Gastroesophageal sphincter (tissue), 3 donors: ENCODE results near the gene ENO2.

Source experiments
- POLR2A ChIP-seq, 2 donors: fragments of 450-650 bp; IDR thresholded peaks; one replicate each; pipeline ENCODE4 v1.6.1; 2017; ENCODE audit warnings: antibody characterized with exemption in 2 of 2, mild to moderate bottlenecking in 2 of 2, moderate library complexity in 1 of 2
- POLR2AphosphoS5 ChIP-seq: sonication (generic); formaldehyde crosslinking; IDR thresholded peaks from one replicate; pipeline ENCODE4 v1.6.1; 2017; ENCODE audit warnings: antibody characterized with exemption
- TF ChIP-seq, protein P1 (sequence below), 4 experiments: fragments of 200-600 bp in 2 of 4; fragments of 450-650 bp in 2 of 4; sonication (generic) in 1 of 4; IDR thresholded peaks; one replicate each; pipeline ENCODE4 v1.5.1; 2017 to 2019; ENCODE audit warnings: antibody characterized with exemption in 4 of 4, mild to moderate bottlenecking in 2 of 4, moderate library complexity in 2 of 4

DNA sequence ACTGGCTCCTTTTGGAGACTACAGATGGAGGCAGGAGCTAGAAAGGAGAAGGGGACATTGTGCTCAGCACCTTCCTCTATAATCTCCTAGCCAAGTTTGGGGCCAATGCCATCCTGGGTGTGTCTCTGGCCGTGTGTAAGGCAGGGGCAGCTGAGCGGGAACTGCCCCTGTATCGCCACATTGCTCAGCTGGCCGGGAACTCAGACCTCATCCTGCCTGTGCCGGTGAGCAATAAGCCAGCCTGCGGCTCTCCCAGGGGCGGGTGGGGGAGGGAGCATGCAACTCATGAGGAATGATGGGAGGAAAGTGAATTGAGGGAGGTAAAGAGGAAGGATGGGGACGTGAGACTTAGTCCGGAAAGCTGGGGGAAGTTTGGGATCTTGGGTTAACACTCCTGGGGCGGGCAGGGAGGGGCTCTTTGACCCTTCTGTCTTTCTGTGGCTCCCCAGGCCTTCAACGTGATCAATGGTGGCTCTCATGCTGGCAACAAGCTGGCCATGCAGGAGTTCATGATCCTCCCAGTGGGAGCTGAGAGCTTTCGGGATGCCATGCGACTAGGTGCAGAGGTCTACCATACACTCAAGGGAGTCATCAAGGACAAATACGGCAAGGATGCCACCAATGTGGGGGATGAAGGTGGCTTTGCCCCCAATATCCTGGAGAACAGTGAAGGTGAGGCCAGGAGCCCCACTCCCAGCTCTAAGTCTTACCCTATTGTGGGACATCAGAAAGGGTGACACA is 3.3 kb downstream of the ENO2 start:
- TF ChIP-seq, protein P1, sequence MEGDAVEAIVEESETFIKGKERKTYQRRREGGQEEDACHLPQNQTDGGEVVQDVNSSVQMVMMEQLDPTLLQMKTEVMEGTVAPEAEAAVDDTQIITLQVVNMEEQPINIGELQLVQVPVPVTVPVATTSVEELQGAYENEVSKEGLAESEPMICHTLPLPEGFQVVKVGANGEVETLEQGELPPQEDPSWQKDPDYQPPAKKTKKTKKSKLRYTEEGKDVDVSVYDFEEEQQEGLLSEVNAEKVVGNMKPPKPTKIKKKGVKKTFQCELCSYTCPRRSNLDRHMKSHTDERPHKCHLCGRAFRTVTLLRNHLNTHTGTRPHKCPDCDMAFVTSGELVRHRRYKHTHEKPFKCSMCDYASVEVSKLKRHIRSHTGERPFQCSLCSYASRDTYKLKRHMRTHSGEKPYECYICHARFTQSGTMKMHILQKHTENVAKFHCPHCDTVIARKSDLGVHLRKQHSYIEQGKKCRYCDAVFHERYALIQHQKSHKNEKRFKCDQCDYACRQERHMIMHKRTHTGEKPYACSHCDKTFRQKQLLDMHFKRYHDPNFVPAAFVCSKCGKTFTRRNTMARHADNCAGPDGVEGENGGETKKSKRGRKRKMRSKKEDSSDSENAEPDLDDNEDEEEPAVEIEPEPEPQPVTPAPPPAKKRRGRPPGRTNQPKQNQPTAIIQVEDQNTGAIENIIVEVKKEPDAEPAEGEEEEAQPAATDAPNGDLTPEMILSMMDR (IDR thresholded peaks at IDR 0.05) = no peak
- no peak for TF ChIP-seq POLR2AphosphoS5
- no peak for TF ChIP-seq POLR2A (IDR thresholded peaks at IDR 0.05)
